Caki2 (cell line): ENCODE results near the gene TAB2. TPM values are rescaled to one million over a fixed set of nuclear protein-coding genes. Genes with fewer than 3 reads are reported as not detected.

Experiments
- DNase-seq: peaks from one replicate; pipeline ENCODE4 v3.0.0-alpha.2; 2015; ENCODE audit warnings: low read depth
- in situ Hi-C: cut with HindIII; loops from 2 replicates; pipeline ENCODE4 v1.10.0; 2016; ENCODE audit warnings: low sequenced_read_pairs, low pct_unique_long_range_greater_than_20kb, mixed read lengths
- total RNA-seq: library from RNA; depleted of rRNA; stranded (reverse); fragments of >200 nt; shearing (Covaris generic); gene quantifications from 2 replicates; pipeline ENCODE4 v1.2.3, GENCODE V29; 2014; ENCODE audit warnings: low replicate concordance

TAB2 gene
- total RNA-seq, 1 experiment from 2014 or later: 27.2 TPM

GRCh38 chr6:149389509-149390297 lies 72.2 kb downstream of the TAB2 start:
- in situ Hi-C loops: no loop called here

DNA sequence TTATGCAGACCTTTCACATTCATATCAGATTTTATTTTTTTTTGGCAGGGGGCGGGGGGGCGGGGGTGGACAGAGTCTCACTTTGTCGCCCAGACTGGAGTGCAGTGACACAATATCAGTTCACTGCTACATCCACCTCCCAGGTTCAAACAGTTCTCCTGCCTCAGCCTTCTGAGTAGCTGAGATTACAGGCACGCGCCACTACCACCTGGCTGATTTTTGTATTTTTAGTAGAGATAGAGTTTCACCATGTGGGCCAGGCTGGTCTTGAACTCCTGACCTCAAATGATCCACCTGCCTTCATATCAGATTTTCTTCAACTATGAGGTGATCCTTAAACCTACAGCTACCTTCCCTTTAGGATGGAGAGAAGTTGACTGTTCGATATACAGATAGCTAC lies 74.6 kb downstream of the TAB2 start:
- DNase-seq: no peak
- in situ Hi-C loops: no loop called here

More at GRCh38 chr6:149389509-149390297, 72.2 kb downstream of the TAB2 start:
- DNase-seq: no peak

DNA sequence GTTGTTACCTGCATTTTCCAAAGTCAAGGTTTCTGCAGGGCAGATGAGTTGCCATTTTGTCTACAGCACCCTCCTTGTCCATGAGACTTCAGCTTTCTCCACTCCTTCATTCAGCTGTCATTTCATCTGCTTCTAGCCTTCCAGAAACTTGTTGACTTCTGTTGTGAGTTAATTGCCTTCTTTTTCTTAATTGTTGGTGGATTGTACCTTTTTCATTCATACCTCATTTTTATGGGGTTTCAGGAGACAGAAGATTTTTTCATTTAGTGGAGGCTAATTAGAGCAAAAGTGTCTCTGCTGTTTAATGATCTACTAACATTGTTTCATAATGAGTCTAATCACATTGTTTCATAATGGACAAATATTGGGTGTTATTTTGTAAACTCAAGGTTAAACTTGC lies 75.0 kb downstream of the TAB2 start:
- DNase-seq: no peak
- in situ Hi-C loops: no loop called here

GRCh38 chr6:149393002-149393679 lies 75.6 kb downstream of the TAB2 start:
- in situ Hi-C loops: no loop called here
- DNase-seq: no peak

- no peak for DNase-seq
- in situ Hi-C loops: no loop called here
Observed at GRCh38 chr6:149395185-149395584, 77.7 kb downstream of the TAB2 start.

- in situ Hi-C loops: no loop called here
Observed at GRCh38 chr6:149397384-149397783, 79.9 kb downstream of the TAB2 start.

DNA sequence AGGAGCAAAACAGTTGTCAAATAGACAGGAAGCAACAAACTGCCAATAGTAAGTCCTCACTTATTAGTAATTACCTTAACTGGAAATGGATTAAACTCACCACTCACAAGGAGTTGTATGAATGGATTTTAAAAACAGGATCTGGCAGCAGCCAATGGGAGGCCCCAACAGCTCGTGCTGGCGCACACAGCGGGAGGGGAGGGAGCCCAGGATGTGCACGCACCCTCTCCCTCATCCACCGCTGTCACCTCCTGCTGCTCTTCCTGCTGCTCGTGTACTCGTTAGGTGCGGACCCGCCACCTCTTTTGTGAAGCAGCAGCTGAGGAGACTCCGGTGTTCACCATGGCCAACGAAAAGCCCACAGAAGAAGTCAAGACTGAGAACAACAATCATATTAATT lies 82.5 kb downstream of the TAB2 start, which contains the start of gene SUMO4:
TSS of gene SUMO4 (plus strand) at position 213 of the 400 bp plus-strand sequence. CDS start at position 343, 130 bp downstream.
- no peak for DNase-seq
- in situ Hi-C loops: no loop called here

More at GRCh38 chr6:149397384-149397783, 79.9 kb downstream of the TAB2 start:
- no peak for DNase-seq

GRCh38 chr6:149403534-149403933 lies 86.0 kb downstream of the TAB2 start:
- DNase-seq: no peak
- in situ Hi-C loops: no loop called here

DNA sequence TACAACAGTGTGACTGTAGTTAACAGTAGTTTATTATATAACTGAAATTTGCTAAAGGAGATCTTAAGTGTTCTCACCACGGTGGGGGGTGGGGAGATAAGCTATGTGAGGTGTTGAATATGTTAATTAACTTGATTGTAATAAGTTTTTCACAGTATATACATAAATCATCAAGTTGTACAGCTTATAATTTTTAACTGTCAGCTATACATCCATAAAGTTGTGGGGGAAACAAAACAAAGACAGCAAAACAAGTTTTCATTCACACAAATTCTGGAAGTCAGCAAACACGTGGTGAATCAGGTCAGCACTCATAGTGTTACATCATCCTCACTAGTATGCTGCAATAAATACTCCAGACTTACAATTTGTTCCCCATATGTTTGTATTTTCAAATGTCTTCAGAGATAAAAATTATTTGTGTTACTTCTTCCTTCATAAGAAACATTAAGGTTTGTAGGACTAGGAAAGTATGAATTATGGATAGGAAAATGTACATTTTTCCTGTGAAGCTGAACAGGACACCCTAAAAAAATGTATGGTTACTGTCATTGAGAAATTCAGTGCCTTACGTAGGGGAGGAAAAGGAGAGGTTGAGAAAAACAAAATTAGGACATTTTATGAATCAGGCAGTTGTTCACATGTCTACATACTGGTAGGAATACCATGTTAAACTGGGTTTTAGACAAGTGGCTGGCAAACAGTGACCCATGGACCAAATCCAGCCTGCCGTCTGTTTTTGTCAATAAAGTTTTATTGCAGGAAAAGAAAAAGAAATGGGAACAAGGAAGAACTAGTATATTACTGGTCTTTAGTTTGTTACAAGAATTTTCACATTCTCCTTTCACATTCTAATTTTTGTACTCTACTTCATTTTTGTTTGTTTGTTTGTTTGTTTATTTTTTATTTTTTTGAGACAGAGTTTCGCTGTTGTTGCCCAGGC lies 88.6 kb downstream of the TAB2 start:
- DNase-seq: no peak
- in situ Hi-C loops: no loop called here

DNA sequence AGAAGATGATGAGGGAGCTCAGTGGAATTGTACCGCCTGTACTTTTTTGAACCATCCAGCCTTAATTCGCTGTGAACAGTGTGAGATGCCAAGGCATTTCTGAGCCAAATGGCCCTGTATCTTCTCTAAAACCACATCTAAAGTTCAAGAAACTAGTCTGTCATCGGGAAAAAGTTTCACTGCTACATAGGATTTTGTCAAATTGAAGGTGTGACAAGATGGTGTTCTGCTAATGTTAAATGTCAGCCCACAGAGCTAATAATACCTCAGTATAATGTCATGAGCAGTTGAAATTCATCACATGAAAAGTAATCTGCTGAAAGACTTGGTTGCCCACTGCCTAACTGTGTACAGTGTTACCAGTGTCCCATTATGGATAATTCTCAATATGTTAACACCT lies 92.1 kb downstream of the TAB2 start:
- in situ Hi-C loops: no loop called here
- DNase-seq: no peak

- in situ Hi-C loops: no loop called here
- no peak for DNase-seq
Observed at GRCh38 chr6:149410557-149410956, 93.0 kb downstream of the TAB2 start.

- no peak for DNase-seq
- in situ Hi-C loops: no loop called here
Observed at GRCh38 chr6:149414009-149414408, 96.5 kb downstream of the TAB2 start.

DNA sequence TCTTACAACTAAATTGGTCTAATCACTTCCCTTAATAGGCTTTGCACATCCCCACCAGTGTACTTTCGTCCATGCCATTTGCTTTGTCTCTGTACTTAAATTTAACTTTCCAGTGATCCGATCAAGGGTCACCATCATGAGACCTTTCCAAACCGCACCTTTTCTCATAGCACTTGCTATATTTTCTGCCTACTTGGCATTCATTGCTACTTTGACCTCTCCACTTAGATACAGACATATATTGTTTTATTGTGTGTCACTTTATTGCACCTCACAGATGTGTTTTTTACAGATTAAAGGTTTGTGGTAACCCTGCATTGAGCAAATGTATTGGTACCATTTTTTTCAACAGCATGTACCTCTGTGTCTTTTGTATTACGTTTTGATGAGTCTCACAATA lies 97.3 kb downstream of the TAB2 start:
- in situ Hi-C loops: no loop called here

DNA sequence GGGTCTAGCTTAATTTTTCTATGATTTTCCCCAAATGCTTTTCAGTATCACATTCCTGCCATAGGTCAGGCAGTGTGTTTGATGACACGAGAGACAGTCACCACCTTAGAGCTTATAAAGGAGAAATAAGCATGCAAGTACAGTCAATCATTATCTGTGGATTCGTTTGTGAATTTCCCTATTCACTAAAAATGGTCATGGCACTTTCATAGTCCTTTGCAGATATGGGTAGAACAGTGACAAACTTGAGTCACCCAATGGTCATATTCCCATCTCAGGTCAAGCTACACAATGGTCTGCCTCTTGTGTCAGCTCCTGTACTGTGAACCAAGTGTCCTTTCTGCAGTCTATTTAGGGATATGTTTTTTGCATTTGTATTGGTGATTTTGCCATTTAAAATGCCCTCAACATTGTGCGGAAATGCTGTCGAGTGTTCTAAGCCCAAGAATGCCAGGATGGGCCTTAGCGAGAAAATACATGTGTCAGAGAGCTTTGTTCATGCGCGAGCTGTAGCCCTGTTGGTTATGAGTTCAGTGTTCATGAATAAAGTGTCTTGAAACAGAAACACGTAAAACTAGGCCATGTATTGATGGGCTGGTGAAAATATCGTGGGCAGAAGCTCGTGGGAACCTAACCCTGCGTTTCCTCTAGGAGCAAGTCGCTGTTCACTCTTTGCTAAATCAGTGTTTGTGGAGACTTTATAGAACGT lies 102.3 kb downstream of the TAB2 start:
- DNase-seq: no peak
- in situ Hi-C loops: no loop called here

More for the DNA sequence above, 97.3 kb downstream of the TAB2 start:
- DNase-seq: no peak

- in situ Hi-C loops: no loop called here
Observed at GRCh38 chr6:149421132-149421531, 103.6 kb downstream of the TAB2 start.

GRCh38 chr6:149422581-149422980 lies 105.1 kb downstream of the TAB2 start:
- no peak for DNase-seq
- in situ Hi-C loops: no loop called here

More at GRCh38 chr6:149421132-149421531, 103.6 kb downstream of the TAB2 start:
- no peak for DNase-seq

- DNase-seq: no peak
- in situ Hi-C loops: no loop called here
Observed at GRCh38 chr6:149423964-149424440, 106.5 kb downstream of the TAB2 start.

GRCh38 chr6:149425224-149425623 lies 107.7 kb downstream of the TAB2 start:
- DNase-seq: no peak
- in situ Hi-C loops: no loop called here
